Neural progenitor cell (in vitro differentiated cells): Measurements from ENCODE around the gene NPFF. TPM values are rescaled to one million over a fixed set of nuclear protein-coding genes. Genes with fewer than 3 reads are reported as not detected.

Experiments
- DNase-seq: peaks from one replicate; pipeline ENCODE4 v3.0.0-alpha.2; 2016; ENCODE audit warnings: low spot score
- H2AFZ ChIP-seq: fragments of 200-600 bp; sonication (generic); replicated peaks from 2 replicates; pipeline ENCODE4 v1.6.1; 2016; ENCODE audit warnings: antibody characterized with exemption
- H3F3A ChIP-seq: fragments of 200-600 bp; sonication (generic); 2 replicates; pipeline ENCODE4 v1.6.1; 2016; ENCODE audit warnings: antibody characterized with exemption, low read depth
- H3K27ac ChIP-seq: fragments of 200-600 bp; sonication (generic); 2 replicates; pipeline ENCODE4 v1.5.1; 2016; ENCODE audit warnings: mild to moderate bottlenecking
- H3K27me3 ChIP-seq: fragments of 200-600 bp; sonication (generic); 2 replicates; pipeline ENCODE4 v1.6.1; 2016; ENCODE audit warnings: mild to moderate bottlenecking, moderate library complexity
- H3K36me3 ChIP-seq: fragments of 200-600 bp; sonication (generic); 2 replicates; pipeline ENCODE4 v1.5.1; 2016
- H3K4me1 ChIP-seq: fragments of 200-600 bp; sonication (generic); 2 replicates; pipeline ENCODE4 v1.6.1; 2016; ENCODE audit warnings: mixed run types
- H3K4me2 ChIP-seq: fragments of 200-600 bp; sonication (generic); 2 replicates; pipeline ENCODE4 v1.6.1; 2016
- H3K4me3 ChIP-seq: fragments of 200-600 bp; sonication (generic); 2 replicates; pipeline ENCODE4 v1.5.1; 2016
- H3K79me2 ChIP-seq: fragments of 200-600 bp; sonication (generic); 2 replicates; pipeline ENCODE4 v1.6.1; 2016; ENCODE audit warnings: low read depth
- H3K9ac ChIP-seq: fragments of 200-600 bp; sonication (generic); 2 replicates; pipeline ENCODE4 v1.6.1; 2016
- H3K9me3 ChIP-seq: fragments of 200-600 bp; sonication (generic); 2 replicates; pipeline ENCODE4 v1.5.1; 2016; ENCODE audit warnings: low read depth
- H4K20me1 ChIP-seq: fragments of 200-600 bp; sonication (generic); 2 replicates; pipeline ENCODE4 v1.6.1; 2016; ENCODE audit warnings: low read depth
- H3K27ac Mint-ChIP-seq: 3 replicates; pipeline ENCODE4 v1.8.0; 2021; ENCODE audit warnings: mixed read lengths
- H3K27me3 Mint-ChIP-seq: 2 replicates; pipeline ENCODE4 v1.8.0; 2022; ENCODE audit warnings: low read depth, mild to moderate bottlenecking, inconsistent platforms, moderate library complexity, mixed read lengths; ENCODE audit not compliant: insufficient read depth
- H3K36me3 Mint-ChIP-seq: 3 replicates; pipeline ENCODE4 v1.8.0; 2021; ENCODE audit warnings: mixed read lengths
- H3K4me1 Mint-ChIP-seq: 3 replicates; pipeline ENCODE4 v1.8.0; 2021; ENCODE audit warnings: mixed read lengths
- H3K4me3 Mint-ChIP-seq: 3 replicates; pipeline ENCODE4 v1.8.0; 2021; ENCODE audit warnings: mild to moderate bottlenecking, moderate library complexity, mixed read lengths
- H3K9me3 Mint-ChIP-seq: 3 replicates; pipeline ENCODE4 v1.8.0; 2020; ENCODE audit warnings: mixed read lengths
- EZH2 ChIP-seq: fragments of 200-600 bp; sonication (generic); IDR thresholded peaks from 2 replicates; pipeline ENCODE4 v1.6.1; 2017; ENCODE audit warnings: antibody characterized with exemption, mild to moderate bottlenecking, moderate library complexity
- EZH2phosphoT487 ChIP-seq: fragments of 200-600 bp; sonication (generic); IDR thresholded peaks from 2 replicates; pipeline ENCODE4 v1.6.1; 2017; ENCODE audit warnings: antibody characterized with exemption
- total RNA-seq: library from RNA; depleted of rRNA; stranded (reverse); fragments of >200 nt; gene quantifications from 2 replicates; pipeline ENCODE4 v1.2.3, GENCODE V29; 2015; ENCODE audit warnings: low replicate concordance
- TF ChIP-seq, protein P1 (sequence below): fragments of 200-600 bp; sonication (generic); IDR thresholded peaks from 2 replicates; pipeline ENCODE4 v1.5.1; 2017; ENCODE audit warnings: antibody characterized with exemption, mild to moderate bottlenecking

NPFF gene
- total RNA-seq, 1 donor from 2014 or later, result not detected

DNA sequence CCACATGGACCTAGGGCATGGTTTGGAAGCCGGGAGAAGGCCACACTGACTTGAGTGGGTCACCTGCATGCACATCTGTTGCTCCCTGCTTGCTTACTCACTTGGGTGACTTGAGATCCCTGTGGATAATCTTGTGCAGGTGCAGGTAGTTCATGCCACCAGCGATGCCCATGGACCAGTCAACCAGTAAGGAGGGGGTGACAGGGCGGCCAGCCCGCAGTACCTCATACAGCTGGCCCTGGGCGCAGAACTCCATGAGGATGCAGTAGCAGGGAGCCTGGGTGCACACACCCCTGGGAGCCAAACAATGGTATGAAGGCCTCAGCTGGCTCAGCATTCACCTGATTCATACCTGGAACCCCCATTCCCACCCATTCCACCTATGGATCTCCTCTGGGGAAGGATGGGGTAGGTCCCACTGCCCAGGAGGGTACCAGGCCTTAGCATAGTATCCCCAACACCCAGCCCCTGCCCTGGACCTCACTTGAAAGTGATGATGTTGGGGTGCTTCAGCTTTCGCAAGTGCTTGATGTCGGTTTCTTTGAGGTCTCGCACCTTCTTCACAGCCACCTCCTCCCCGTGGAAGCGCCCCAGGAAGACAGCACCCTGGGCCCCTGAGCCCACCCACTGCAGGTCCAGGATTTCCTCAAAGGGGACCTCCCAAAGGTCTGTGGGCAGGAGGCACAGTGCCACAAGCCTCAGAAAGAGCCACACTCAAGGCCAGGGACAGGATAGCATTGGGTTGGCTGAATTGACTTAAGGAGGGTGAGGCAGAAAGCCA is 21.1 kb downstream of the NPFF start:
- peaks cover 67% of the 10 kb centered on the region for H4K20me1 ChIP-seq

DNA sequence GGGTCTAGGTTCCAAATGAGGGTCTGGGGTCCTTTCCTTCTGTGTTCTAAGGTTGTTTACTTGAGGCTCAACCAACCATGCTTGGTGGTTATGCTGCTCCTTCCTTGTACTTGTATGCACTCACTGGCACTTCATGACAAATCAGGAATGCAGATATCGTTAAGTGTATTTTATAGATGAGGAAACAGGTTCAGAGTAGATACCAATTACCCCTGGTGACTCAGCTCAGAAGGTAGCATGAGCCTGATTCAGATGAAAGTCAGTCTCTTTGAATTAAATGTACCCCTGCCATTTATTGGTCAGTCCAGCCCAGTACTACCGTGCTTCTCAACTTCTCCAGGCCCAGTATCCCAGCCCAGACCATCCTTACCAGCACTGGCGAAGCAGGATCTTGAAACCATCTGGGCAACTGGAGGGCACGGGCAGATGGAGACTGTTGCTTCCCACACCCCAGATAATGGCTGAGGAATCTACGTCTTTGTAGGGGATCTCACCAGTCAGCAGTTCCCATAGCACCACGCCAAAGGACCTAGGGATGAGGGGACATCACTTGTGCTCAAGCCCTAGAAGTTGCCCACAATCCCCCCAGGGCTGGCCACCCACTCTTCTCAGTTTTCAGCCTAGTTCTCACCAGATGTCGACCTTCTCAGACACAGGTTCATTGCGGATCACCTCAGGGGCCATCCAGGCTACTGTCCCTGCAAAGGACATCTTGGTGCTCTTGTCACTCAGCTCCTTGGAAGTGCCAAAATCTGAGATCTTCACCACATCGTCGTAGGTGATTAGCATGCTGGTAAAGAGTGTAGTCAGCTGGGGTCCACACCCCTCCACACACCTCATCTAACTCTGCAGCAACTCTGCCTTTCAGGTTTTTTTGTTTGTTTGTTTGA is 22.4 kb downstream of the NPFF start:
- no peak overlapping the region for H3K27ac ChIP-seq

More for the DNA sequence above, 21.1 kb downstream of the NPFF start:
- H3K4me3 ChIP-seq, result no peak overlapping the region
- Mint-ChIP-seq H3K27ac (peak overlapping the region; percentile 33), H3K4me1 (peaks cover 13% of the 10 kb centered on the region), H3K27me3 (no peaks in the 10 kb centered on the region), H3K36me3 (peaks cover 43% of the 10 kb centered on the region), H3K4me3 (no peak overlapping the region), H3K9me3 (no peaks in the 10 kb centered on the region)
- no peak for DNase-seq
- no peaks in the 10 kb centered on the region for H3K36me3 ChIP-seq
- peaks cover 30% of the 10 kb centered on the region for H3K79me2 ChIP-seq
- H3K27ac ChIP-seq, result peak overlapping the region; percentile 58
- no peak overlapping the region for H2AFZ ChIP-seq
- no peak overlapping the region for H3K4me2 ChIP-seq
- TF ChIP-seq, protein P1, sequence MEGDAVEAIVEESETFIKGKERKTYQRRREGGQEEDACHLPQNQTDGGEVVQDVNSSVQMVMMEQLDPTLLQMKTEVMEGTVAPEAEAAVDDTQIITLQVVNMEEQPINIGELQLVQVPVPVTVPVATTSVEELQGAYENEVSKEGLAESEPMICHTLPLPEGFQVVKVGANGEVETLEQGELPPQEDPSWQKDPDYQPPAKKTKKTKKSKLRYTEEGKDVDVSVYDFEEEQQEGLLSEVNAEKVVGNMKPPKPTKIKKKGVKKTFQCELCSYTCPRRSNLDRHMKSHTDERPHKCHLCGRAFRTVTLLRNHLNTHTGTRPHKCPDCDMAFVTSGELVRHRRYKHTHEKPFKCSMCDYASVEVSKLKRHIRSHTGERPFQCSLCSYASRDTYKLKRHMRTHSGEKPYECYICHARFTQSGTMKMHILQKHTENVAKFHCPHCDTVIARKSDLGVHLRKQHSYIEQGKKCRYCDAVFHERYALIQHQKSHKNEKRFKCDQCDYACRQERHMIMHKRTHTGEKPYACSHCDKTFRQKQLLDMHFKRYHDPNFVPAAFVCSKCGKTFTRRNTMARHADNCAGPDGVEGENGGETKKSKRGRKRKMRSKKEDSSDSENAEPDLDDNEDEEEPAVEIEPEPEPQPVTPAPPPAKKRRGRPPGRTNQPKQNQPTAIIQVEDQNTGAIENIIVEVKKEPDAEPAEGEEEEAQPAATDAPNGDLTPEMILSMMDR, result no peak
- TF ChIP-seq EZH2 (no peak), EZH2phosphoT487 (no peak)
- H3K9ac ChIP-seq, result no peak overlapping the region
- no peaks in the 10 kb centered on the region for H3K27me3 ChIP-seq
- peaks cover 8% of the 10 kb centered on the region for H3K4me1 ChIP-seq
- H3K9me3 ChIP-seq, result no peaks in the 10 kb centered on the region
- peaks cover 43% of the 10 kb centered on the region for H3F3A ChIP-seq

DNA sequence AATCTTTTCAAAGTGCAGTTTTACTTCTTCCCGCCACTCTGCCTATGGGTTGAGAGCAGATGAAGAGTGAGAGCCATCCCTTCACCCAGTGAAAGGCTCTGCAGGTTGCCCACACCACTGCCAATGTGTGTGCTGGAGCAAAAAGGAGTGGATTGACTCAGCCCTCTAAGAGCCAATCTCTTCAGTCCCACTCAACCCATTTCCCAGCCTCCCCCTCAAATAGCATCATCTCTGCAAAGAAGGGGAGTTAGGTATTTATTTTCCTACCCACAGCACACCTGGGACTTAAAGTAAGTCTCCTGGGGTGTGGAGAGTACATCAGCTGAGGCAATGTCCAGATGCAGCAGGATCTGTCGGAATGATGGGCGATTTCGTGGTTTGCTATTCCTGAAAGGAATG is 23.3 kb downstream of the NPFF start:
- peaks cover 46% of the 10 kb centered on the region for H3K36me3 Mint-ChIP-seq
- no peak overlapping the region for H3K27ac Mint-ChIP-seq
- H4K20me1 ChIP-seq, result peaks cover 84% of the 10 kb centered on the region
- no peaks in the 10 kb centered on the region for H3K9me3 ChIP-seq
- H3K27ac ChIP-seq, result peak overlapping the region; percentile 78
- no peak overlapping the region for H3K4me2 ChIP-seq
- no peak for TF ChIP-seq EZH2phosphoT487
- TF ChIP-seq EZH2, result no peak
- TF ChIP-seq, protein P1, result no peak
- H3K4me3 ChIP-seq, result no peak overlapping the region
- H3K4me1 ChIP-seq, result peaks cover 24% of the 10 kb centered on the region
- peaks cover 14% of the 10 kb centered on the region for H3K36me3 ChIP-seq
- H3K79me2 ChIP-seq, result peaks cover 23% of the 10 kb centered on the region
- H3K27me3 Mint-ChIP-seq, result peaks cover 2% of the 10 kb centered on the region
- H3F3A ChIP-seq, result peaks cover 64% of the 10 kb centered on the region
- H3K4me3 Mint-ChIP-seq, result no peak overlapping the region
- DNase-seq, result no peak
- H2AFZ ChIP-seq, result no peak overlapping the region
- H3K4me1 Mint-ChIP-seq, result peaks cover 18% of the 10 kb centered on the region
- no peaks in the 10 kb centered on the region for H3K9me3 Mint-ChIP-seq
- no peak overlapping the region for H3K9ac ChIP-seq
- H3K27me3 ChIP-seq, result no peaks in the 10 kb centered on the region

More for the DNA sequence above, 22.4 kb downstream of the NPFF start:
- H3K36me3 ChIP-seq, result peaks cover 6% of the 10 kb centered on the region
- peak overlapping the region; percentile 10 for H3K4me3 Mint-ChIP-seq
- DNase-seq, result no peak
- no peak overlapping the region for H2AFZ ChIP-seq
- peaks cover 24% of the 10 kb centered on the region for H3K79me2 ChIP-seq
- peaks cover 16% of the 10 kb centered on the region for H3K4me1 Mint-ChIP-seq
- H3K27me3 Mint-ChIP-seq, result peaks cover 2% of the 10 kb centered on the region
- no peaks in the 10 kb centered on the region for H3K9me3 ChIP-seq
- H3K4me3 ChIP-seq, result no peak overlapping the region
- H4K20me1 ChIP-seq, result peaks cover 79% of the 10 kb centered on the region
- peaks cover 55% of the 10 kb centered on the region for H3F3A ChIP-seq
- no peaks in the 10 kb centered on the region for H3K27me3 ChIP-seq
- H3K27ac Mint-ChIP-seq, result peak overlapping the region; percentile 66
- no peaks in the 10 kb centered on the region for H3K9me3 Mint-ChIP-seq
- H3K9ac ChIP-seq, result no peak overlapping the region
- H3K36me3 Mint-ChIP-seq, result peaks cover 45% of the 10 kb centered on the region
- peaks cover 15% of the 10 kb centered on the region for H3K4me1 ChIP-seq
- TF ChIP-seq EZH2phosphoT487 (no peak), EZH2 (no peak)
- TF ChIP-seq, protein P1, result no peak
- H3K4me2 ChIP-seq, result no peak overlapping the region
